HEK293 (cell line): ENCODE measurements around the gene STARD3.

Experiments used
- GLI4 ChIP-seq: fragments of 450-650 bp; formaldehyde crosslinking; IDR thresholded peaks from 2 replicates; pipeline ENCODE4 v1.5.1; 2016; ENCODE audit warnings: missing biosample characterization, missing genetic modification characterization
- ZBTB20 ChIP-seq: fragments of 450-650 bp; formaldehyde crosslinking; IDR thresholded peaks from 2 replicates; pipeline ENCODE4 v1.5.1; 2016; ENCODE audit warnings: missing biosample characterization, missing genetic modification characterization
- ZNF280C ChIP-seq: fragments of 450-650 bp; formaldehyde crosslinking; IDR thresholded peaks from 2 replicates; pipeline ENCODE4 v1.5.1; 2016; ENCODE audit warnings: missing biosample characterization, missing genetic modification characterization
- ZNF785 ChIP-seq: fragments of 450-650 bp; formaldehyde crosslinking; IDR thresholded peaks from 2 replicates; pipeline ENCODE4 v1.5.1; 2016; ENCODE audit warnings: missing biosample characterization, missing genetic modification characterization
- TF ChIP-seq, protein P1 (sequence below): fragments of 450-650 bp; formaldehyde crosslinking; IDR thresholded peaks from 2 replicates; pipeline ENCODE4 v1.5.1; 2016; ENCODE audit warnings: missing biosample characterization, missing genetic modification characterization
- TF ChIP-seq, protein P2 (sequence below): fragments of 450-650 bp; formaldehyde crosslinking; IDR thresholded peaks from 2 replicates; pipeline ENCODE4 v1.5.1; 2016; ENCODE audit warnings: missing biosample characterization, missing genetic modification characterization
- TF ChIP-seq, protein P3 (sequence below): fragments of 450-650 bp; formaldehyde crosslinking; conservative IDR thresholded peaks from 2 replicates; pipeline ENCODE4 v1.5.1; 2016; ENCODE audit warnings: low read depth, missing biosample characterization, missing genetic modification characterization

- TF ChIP-seq GLI4: no peak
- no peak for TF ChIP-seq ZBTB20
- TF ChIP-seq, protein P1, sequence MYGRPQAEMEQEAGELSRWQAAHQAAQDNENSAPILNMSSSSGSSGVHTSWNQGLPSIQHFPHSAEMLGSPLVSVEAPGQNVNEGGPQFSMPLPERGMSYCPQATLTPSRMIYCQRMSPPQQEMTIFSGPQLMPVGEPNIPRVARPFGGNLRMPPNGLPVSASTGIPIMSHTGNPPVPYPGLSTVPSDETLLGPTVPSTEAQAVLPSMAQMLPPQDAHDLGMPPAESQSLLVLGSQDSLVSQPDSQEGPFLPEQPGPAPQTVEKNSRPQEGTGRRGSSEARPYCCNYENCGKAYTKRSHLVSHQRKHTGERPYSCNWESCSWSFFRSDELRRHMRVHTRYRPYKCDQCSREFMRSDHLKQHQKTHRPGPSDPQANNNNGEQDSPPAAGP (tag by site-specific recombination): no peak
- no peak for TF ChIP-seq ZNF280C (tag by site-specific recombination)
- TF ChIP-seq ZNF785: no peak
- TF ChIP-seq, protein P2, sequence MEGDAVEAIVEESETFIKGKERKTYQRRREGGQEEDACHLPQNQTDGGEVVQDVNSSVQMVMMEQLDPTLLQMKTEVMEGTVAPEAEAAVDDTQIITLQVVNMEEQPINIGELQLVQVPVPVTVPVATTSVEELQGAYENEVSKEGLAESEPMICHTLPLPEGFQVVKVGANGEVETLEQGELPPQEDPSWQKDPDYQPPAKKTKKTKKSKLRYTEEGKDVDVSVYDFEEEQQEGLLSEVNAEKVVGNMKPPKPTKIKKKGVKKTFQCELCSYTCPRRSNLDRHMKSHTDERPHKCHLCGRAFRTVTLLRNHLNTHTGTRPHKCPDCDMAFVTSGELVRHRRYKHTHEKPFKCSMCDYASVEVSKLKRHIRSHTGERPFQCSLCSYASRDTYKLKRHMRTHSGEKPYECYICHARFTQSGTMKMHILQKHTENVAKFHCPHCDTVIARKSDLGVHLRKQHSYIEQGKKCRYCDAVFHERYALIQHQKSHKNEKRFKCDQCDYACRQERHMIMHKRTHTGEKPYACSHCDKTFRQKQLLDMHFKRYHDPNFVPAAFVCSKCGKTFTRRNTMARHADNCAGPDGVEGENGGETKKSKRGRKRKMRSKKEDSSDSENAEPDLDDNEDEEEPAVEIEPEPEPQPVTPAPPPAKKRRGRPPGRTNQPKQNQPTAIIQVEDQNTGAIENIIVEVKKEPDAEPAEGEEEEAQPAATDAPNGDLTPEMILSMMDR (tag by site-specific recombination): peak; percentile 60; the same call in 1 of the 2 replicates
- TF ChIP-seq, protein P3, sequence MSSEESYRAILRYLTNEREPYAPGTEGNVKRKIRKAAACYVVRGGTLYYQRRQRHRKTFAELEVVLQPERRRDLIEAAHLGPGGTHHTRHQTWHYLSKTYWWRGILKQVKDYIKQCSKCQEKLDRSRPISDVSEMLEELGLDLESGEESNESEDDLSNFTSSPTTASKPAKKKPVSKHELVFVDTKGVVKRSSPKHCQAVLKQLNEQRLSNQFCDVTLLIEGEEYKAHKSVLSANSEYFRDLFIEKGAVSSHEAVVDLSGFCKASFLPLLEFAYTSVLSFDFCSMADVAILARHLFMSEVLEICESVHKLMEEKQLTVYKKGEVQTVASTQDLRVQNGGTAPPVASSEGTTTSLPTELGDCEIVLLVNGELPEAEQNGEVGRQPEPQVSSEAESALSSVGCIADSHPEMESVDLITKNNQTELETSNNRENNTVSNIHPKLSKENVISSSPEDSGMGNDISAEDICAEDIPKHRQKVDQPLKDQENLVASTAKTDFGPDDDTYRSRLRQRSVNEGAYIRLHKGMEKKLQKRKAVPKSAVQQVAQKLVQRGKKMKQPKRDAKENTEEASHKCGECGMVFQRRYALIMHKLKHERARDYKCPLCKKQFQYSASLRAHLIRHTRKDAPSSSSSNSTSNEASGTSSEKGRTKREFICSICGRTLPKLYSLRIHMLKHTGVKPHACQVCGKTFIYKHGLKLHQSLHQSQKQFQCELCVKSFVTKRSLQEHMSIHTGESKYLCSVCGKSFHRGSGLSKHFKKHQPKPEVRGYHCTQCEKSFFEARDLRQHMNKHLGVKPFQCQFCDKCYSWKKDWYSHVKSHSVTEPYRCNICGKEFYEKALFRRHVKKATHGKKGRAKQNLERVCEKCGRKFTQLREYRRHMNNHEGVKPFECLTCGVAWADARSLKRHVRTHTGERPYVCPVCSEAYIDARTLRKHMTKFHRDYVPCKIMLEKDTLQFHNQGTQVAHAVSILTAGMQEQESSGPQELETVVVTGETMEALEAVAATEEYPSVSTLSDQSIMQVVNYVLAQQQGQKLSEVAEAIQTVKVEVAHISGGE (tag by site-specific recombination): no peak
These were observed 41.6 kb downstream of the STARD3 start for GRCh38 chr17:39678340-39679116.
